ENCODE measurements around the gene MEGF11.

The MEGF11 gene

GRCh38 chr15:66115568-66116206 is 137.9 kb downstream of the MEGF11 start:
- no peaks in the 10 kb centered on the region for H3K36me3 Mint-ChIP-seq (ENCODE audit: low read depth)
- H3K4me1 Mint-ChIP-seq, result no peaks in the 10 kb centered on the region
- H3K27ac Mint-ChIP-seq, result no peak overlapping the region
- no peaks in the 10 kb centered on the region for H3K9me3 Mint-ChIP-seq
- H3K27me3 Mint-ChIP-seq (ENCODE audit: low read depth), result peaks cover 66% of the 10 kb centered on the region
- TF ChIP-seq CTCF (IDR thresholded peaks at IDR 0.05; ENCODE audit: unreplicated experiment in 3 of 3), result no peak
- H3K4me3 Mint-ChIP-seq, result no peak overlapping the region

GRCh38 chr15:66114863-66115425 is 138.6 kb downstream of the MEGF11 start:
- Mint-ChIP-seq H3K27me3 (ENCODE audit: low read depth) (peaks cover 60% of the 10 kb centered on the region), H3K4me3 (no peak overlapping the region), H3K27ac (no peak overlapping the region), H3K4me1 (no peaks in the 10 kb centered on the region), H3K9me3 (no peaks in the 10 kb centered on the region), H3K36me3 (ENCODE audit: low read depth) (no peaks in the 10 kb centered on the region)
- TF ChIP-seq CTCF (IDR thresholded peaks at IDR 0.05; ENCODE audit: unreplicated experiment in 3 of 3), result no peak

GRCh38 chr15:66112388-66112787 is 141.2 kb downstream of the MEGF11 start:
- TF ChIP-seq CTCF (IDR thresholded peaks at IDR 0.05; ENCODE audit: unreplicated experiment in 3 of 3), result no peak
- no peak overlapping the region for H3K27ac Mint-ChIP-seq
- peaks cover 8% of the 10 kb centered on the region for H3K4me1 Mint-ChIP-seq
- no peaks in the 10 kb centered on the region for H3K9me3 Mint-ChIP-seq
- peaks cover 65% of the 10 kb centered on the region for H3K27me3 Mint-ChIP-seq (ENCODE audit: low read depth)
- no peak overlapping the region for H3K4me3 Mint-ChIP-seq
- no peaks in the 10 kb centered on the region for H3K36me3 Mint-ChIP-seq (ENCODE audit: low read depth)

GRCh38 chr15:66111363-66111762 is 142.2 kb downstream of the MEGF11 start:
- Mint-ChIP-seq H3K36me3 (ENCODE audit: low read depth) (no peaks in the 10 kb centered on the region), H3K4me3 (no peak overlapping the region), H3K27me3 (ENCODE audit: low read depth) (peaks cover 55% of the 10 kb centered on the region), H3K9me3 (no peaks in the 10 kb centered on the region), H3K4me1 (peaks cover 8% of the 10 kb centered on the region), H3K27ac (no peak overlapping the region)
- no peak for TF ChIP-seq CTCF (IDR thresholded peaks at IDR 0.05; ENCODE audit: unreplicated experiment in 3 of 3)

- Mint-ChIP-seq H3K27ac (no peak overlapping the region), H3K4me1 (peaks cover 8% of the 10 kb centered on the region), H3K9me3 (no peaks in the 10 kb centered on the region), H3K36me3 (ENCODE audit: low read depth) (no peaks in the 10 kb centered on the region), H3K4me3 (no peak overlapping the region), H3K27me3 (ENCODE audit: low read depth) (peaks cover 56% of the 10 kb centered on the region)
- TF ChIP-seq CTCF (IDR thresholded peaks at IDR 0.05; ENCODE audit: unreplicated experiment in 3 of 3), result no peak
Observed at GRCh38 chr15:66110864-66111263, 142.7 kb downstream of the MEGF11 start.

GRCh38 chr15:66109826-66110225 is 143.7 kb downstream of the MEGF11 start:
- peaks cover 11% of the 10 kb centered on the region for H3K4me1 Mint-ChIP-seq
- H3K27me3 Mint-ChIP-seq (ENCODE audit: low read depth), result peaks cover 53% of the 10 kb centered on the region
- H3K4me3 Mint-ChIP-seq, result no peak overlapping the region
- no peak overlapping the region for H3K27ac Mint-ChIP-seq
- H3K9me3 Mint-ChIP-seq, result no peaks in the 10 kb centered on the region
- H3K36me3 Mint-ChIP-seq (ENCODE audit: low read depth), result no peaks in the 10 kb centered on the region
- no peak for TF ChIP-seq CTCF (IDR thresholded peaks at IDR 0.05; ENCODE audit: unreplicated experiment in 3 of 3)
